Left lobe of liver (tissue), 2 donors: Measurements from ENCODE around the gene CEP72. TPM values are rescaled to one million over a fixed set of nuclear protein-coding genes. Genes with fewer than 3 reads are reported as not detected.
"Not testable (repeated sequence)": the region's sequence is repeated elsewhere in the genome, so short reads cannot be mapped to it uniquely, and the experiment has no call there.

Source experiments
- ATAC-seq: fragments of 200-7000 bp; cut with Tn5 transposase; one replicate; pipeline ENCODE4 v1.9.1; 2020; ENCODE audit warnings: mild to moderate bottlenecking, moderate library complexity
- DNase-seq: peaks from one replicate; pipeline ENCODE4 v3.0.0-alpha.2; 2020; ENCODE audit warnings: low spot score
- total RNA-seq: library from RNA; stranded (reverse); gene quantifications from one replicate; pipeline ENCODE4 v1.2.1, GENCODE V29; 2021
- donor health status: DM: no; HTN: no; CAD: no; lungs with moderate emphysema.
- donor health status: DM: no; HTN: yes; CAD: no.

The CEP72 gene
- total RNA-seq, 1 donor from 2014 or later, result 4.7 TPM

GRCh38 chr5:610744-611730 is 1.1 kb upstream of the CEP72 start:
- ATAC-seq, result no peak
- peak; percentile 35 for DNase-seq

GRCh38 chr5:612498-613424 is 621 bp downstream of the CEP72 start:
- peak; percentile 21 for DNase-seq

GRCh38 chr5:616484-617039 is 4.4 kb downstream of the CEP72 start:
- DNase-seq (no peak), ATAC-seq (no peak)

More at GRCh38 chr5:612498-613424, 621 bp downstream of the CEP72 start:
- ATAC-seq, result peak; percentile 51

- ATAC-seq, result no peak
- no peak for DNase-seq
These were observed 5.8 kb downstream of the CEP72 start for GRCh38 chr5:617896-618295.

GRCh38 chr5:618450-618849 is 6.3 kb downstream of the CEP72 start:
- ATAC-seq (no peak), DNase-seq (no peak)

GRCh38 chr5:619444-619843 is 7.3 kb downstream of the CEP72 start:
- DNase-seq (no peak), ATAC-seq (no peak)

GRCh38 chr5:620152-620551 is 8.0 kb downstream of the CEP72 start:
- DNase-seq (no peak), ATAC-seq (no peak)

GRCh38 chr5:620586-621180 is 8.5 kb downstream of the CEP72 start:
- DNase-seq, result no peak
- ATAC-seq, result no peak

- DNase-seq (no peak), ATAC-seq (no peak)
These were observed 9.2 kb downstream of the CEP72 start for GRCh38 chr5:621341-621761.

GRCh38 chr5:622359-622758 is 10.2 kb downstream of the CEP72 start:
- ATAC-seq, result no peak
- DNase-seq, result no peak

- ATAC-seq (no peak), DNase-seq (no peak)
These were observed 10.9 kb downstream of the CEP72 start for GRCh38 chr5:622946-623522.

- DNase-seq (no peak), ATAC-seq (no peak)
These were observed 11.4 kb downstream of the CEP72 start for GRCh38 chr5:623531-623930.

GRCh38 chr5:624118-624950 is 12.2 kb downstream of the CEP72 start:
- no peak for ATAC-seq
- DNase-seq, result no peak

- no peak for DNase-seq
- ATAC-seq, result no peak
These were observed 12.8 kb downstream of the CEP72 start for GRCh38 chr5:624951-625230.

GRCh38 chr5:625516-625915 is 13.4 kb downstream of the CEP72 start:
- DNase-seq (no peak), ATAC-seq (no peak)

GRCh38 chr5:626850-627249 is 14.7 kb downstream of the CEP72 start:
- DNase-seq (no peak), ATAC-seq (no peak)

- ATAC-seq (no peak), DNase-seq (no peak)
These were observed 15.7 kb downstream of the CEP72 start for GRCh38 chr5:627840-628239.

- ATAC-seq, DNase-seq: not testable (repeated sequence)
These were observed 16.4 kb downstream of the CEP72 start for GRCh38 chr5:628351-629205.

- DNase-seq, result no peak
- ATAC-seq, result no peak
These were observed 21.4 kb downstream of the CEP72 start for GRCh38 chr5:633501-633955.
